Omental fat pad (tissue), 4 donors: ENCODE results near the gene NANOS2. TPM values are rescaled to one million over a fixed set of nuclear protein-coding genes. Genes with fewer than 3 reads are reported as not detected.
"Not testable (repeated sequence)": the region's sequence is repeated elsewhere in the genome, so short reads cannot be mapped to it uniquely, and the experiment has no call there.

Experiments
- ATAC-seq: fragments of 150-250 bp; one replicate; pipeline ENCODE4 v1.9.1; 2016; ENCODE audit warnings: mild to moderate bottlenecking, moderate library complexity; ENCODE audit not compliant: low FRiP score
- DNase-seq: peaks from one replicate; pipeline ENCODE4 v3.0.0-alpha.2; 2019; ENCODE audit warnings: low spot score
- CTCF ChIP-seq, 3 donors: fragments of 450-650 bp; IDR thresholded peaks; one replicate each; pipeline ENCODE4 v1.5.1; 2016 to 2017; ENCODE audit warnings: antibody characterized with exemption in 3 of 3, mild to moderate bottlenecking in 3 of 3, moderate library complexity in 2 of 3
- total RNA-seq, 4 donors: library from RNA; depleted of rRNA; stranded (reverse); fragments of >200 nt; gene quantifications; one replicate each; pipeline ENCODE4 v1.1.0, GENCODE V29; 2016

Gene NANOS2
- total RNA-seq, 4 donors from 2014 or later: not detected

- TF ChIP-seq CTCF (IDR thresholded peaks at IDR 0.05): no peak
- DNase-seq (no peak), ATAC-seq (no peak)
Observed at GRCh38 chr19:45897261-45897812, 17.2 kb downstream of the NANOS2 start.

DNA sequence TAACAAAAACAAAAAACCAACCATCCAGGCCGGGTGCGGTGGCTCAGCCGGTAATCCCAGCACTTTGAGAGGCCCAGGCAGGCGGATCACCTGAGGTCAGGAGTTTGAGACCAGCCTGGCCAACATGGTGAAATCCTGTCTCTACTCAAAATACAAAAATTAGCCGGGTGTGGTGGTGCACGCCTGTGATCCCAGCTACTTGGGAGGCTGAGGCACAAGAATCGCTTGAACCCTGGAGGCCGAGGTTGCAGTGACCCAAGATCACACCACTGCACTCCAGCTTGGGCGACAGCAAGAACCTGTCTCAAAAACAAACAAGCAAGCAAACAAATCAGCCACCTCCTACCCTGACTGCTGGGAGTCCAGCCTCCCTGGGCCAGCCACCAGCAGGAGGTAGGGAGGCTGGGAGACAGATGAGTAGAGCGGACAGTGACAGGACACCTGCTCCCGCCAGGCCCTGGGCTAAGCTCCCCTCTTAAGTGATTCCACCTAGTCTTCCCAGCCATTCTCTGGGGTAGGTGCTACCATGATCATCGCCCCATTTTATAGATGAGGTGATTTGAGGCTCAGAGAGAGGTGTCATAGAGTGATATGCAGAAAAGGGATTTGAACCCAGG is 18.5 kb downstream of the NANOS2 start:
- DNase-seq: not testable (repeated sequence)
- ATAC-seq: peak; percentile 53

DNA sequence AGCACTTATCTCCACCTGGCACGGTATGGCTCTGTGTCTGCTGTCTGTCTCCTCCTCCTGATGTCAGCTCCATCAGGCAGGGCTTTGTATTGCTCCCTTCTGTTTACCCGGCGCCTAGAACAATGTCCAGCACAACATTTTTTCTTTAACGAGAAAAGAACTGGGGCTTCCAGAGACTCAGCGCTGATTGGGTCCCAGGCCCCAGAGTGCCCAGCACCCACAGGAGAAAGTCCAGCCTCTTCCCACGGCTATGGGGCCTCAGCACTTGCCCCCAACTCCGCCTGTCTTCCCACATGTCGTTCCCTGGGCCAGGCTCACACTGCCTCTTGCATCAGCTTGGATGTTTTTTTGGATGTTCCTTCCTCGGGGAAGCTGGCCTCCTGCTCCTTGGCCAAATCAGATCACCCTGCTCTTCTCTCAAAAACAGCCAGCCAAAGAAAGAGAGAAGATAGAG is 19.0 kb downstream of the NANOS2 start:
- no peak for TF ChIP-seq CTCF (IDR thresholded peaks at IDR 0.05)
- ATAC-seq: no peak
- DNase-seq: no peak

- no peak for ATAC-seq
- DNase-seq: no peak
- no peak for TF ChIP-seq CTCF (IDR thresholded peaks at IDR 0.05)
Observed at GRCh38 chr19:45890877-45891276, 23.7 kb downstream of the NANOS2 start.

DNA sequence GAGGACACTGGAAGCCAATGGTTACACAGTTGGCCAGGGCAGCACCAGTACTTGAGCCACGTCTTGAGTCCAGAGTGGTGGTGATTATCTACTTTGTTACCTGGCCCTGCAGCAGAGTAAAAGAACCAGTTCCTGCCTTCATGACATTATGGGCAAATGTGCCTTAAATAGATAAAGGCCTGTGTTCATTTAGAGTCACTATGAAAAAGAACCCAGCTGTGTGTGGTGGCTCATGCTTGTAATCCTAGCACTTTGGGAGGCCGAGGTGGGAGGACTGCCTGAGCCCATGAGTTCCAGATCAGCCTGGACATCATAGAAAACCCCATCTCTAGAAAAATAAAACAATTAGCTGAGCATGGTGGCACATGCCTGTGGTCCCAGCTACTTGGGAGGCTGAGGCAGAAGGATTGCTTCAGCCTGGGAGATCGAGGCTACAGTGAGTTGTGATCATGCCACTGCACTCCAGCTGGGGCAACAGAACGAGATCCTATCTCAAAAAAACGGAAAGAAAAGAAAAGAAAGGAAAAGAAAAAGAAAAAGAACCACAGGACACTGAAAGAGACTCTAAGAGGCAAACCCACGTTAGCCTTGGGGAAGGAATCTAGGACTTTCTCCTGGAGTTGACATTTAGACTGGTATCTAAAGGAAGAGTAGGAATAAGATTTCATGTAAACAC is 25.2 kb downstream of the NANOS2 start:
- DNase-seq: no peak
- ATAC-seq: no peak
- TF ChIP-seq CTCF (IDR thresholded peaks at IDR 0.05): no peak

- ATAC-seq (no peak), DNase-seq (no peak)
- no peak for TF ChIP-seq CTCF (IDR thresholded peaks at IDR 0.05)
Observed at GRCh38 chr19:45887200-45887710, 27.3 kb downstream of the NANOS2 start.

GRCh38 chr19:45886427-45887199 is 28.0 kb downstream of the NANOS2 start:
- peak; percentile 81 for ATAC-seq
- no peak for TF ChIP-seq CTCF (IDR thresholded peaks at IDR 0.05)
- peak; percentile 85 for DNase-seq
